HG03378 (cell line): Measurements from ENCODE around the gene FCN1.

Experiments used
- ATAC-seq: cut with Tn5 transposase; IDR thresholded peaks from one replicate; pipeline ENCODE4 v1.9.1; 2021; ENCODE audit warnings: mild to moderate bottlenecking, moderate library complexity; ENCODE audit not compliant: unreplicated experiment

Gene FCN1

GRCh38 chr9:134915046-134915985 lies 2.4 kb downstream of the FCN1 start:
- ATAC-seq: no peak

- ATAC-seq: no peak
Measured at GRCh38 chr9:134914501-134914834, 3.2 kb downstream of the FCN1 start.

- ATAC-seq: no peak
Measured at GRCh38 chr9:134913713-134914500, 3.8 kb downstream of the FCN1 start.

- ATAC-seq: no peak
Measured at GRCh38 chr9:134913041-134913712, 4.5 kb downstream of the FCN1 start.

- no peak for ATAC-seq
Measured at GRCh38 chr9:134912126-134912840, 5.4 kb downstream of the FCN1 start.

- no peak for ATAC-seq
Measured at GRCh38 chr9:134909511-134910481, 7.9 kb downstream of the FCN1 start.

- no peak for ATAC-seq
Measured at GRCh38 chr9:134908524-134909309, 9.0 kb downstream of the FCN1 start.

- no peak for ATAC-seq
Measured at GRCh38 chr9:134902936-134903335, 14.8 kb downstream of the FCN1 start.

- no peak for ATAC-seq
Measured at GRCh38 chr9:134899818-134900217, 17.9 kb downstream of the FCN1 start.

- no peak for ATAC-seq
Measured at GRCh38 chr9:134899168-134899567, 18.5 kb downstream of the FCN1 start.

GRCh38 chr9:134898319-134898718 lies 19.4 kb downstream of the FCN1 start:
- no peak for ATAC-seq

GRCh38 chr9:134897584-134898170 lies 20.0 kb downstream of the FCN1 start:
- ATAC-seq: no peak

- ATAC-seq: no peak
Measured at GRCh38 chr9:134896834-134897583, 20.7 kb downstream of the FCN1 start.

- ATAC-seq: no peak
Measured at GRCh38 chr9:134895908-134896833, 21.5 kb downstream of the FCN1 start.

- ATAC-seq: no peak
Measured at GRCh38 chr9:134895567-134895907, 22.2 kb downstream of the FCN1 start.

GRCh38 chr9:134895097-134895496 lies 22.6 kb downstream of the FCN1 start:
- ATAC-seq: no peak
